ENCODE results near the gene KLF7.
A peak's percentile ranks its signal among the peaks of the same experiment; 100 is the strongest.

Gene KLF7

GRCh38 chr2:207166349-207167098, 776 bp upstream of the KLF7 start:
- peak; percentile 53 for DNase-seq

GRCh38 chr2:207166039-207166348, 246 bp upstream of the KLF7 start:
- DNase-seq, result peak; percentile 98

GRCh38 chr2:207164006-207164831, 1.5 kb downstream of the KLF7 start:
- no peak for DNase-seq

- DNase-seq, result no peak
These were observed 2.1 kb downstream of the KLF7 start for GRCh38 chr2:207163756-207164005.

- no peak for DNase-seq
These were observed 2.5 kb downstream of the KLF7 start for GRCh38 chr2:207163053-207163755.

- DNase-seq, result no peak
These were observed 3.4 kb downstream of the KLF7 start for GRCh38 chr2:207162316-207162715.

GRCh38 chr2:207161247-207162123, 4.3 kb downstream of the KLF7 start:
- DNase-seq, result no peak

- no peak for DNase-seq
These were observed 5.6 kb downstream of the KLF7 start for GRCh38 chr2:207160115-207160514.

- no peak for DNase-seq
These were observed 6.7 kb downstream of the KLF7 start for GRCh38 chr2:207159002-207159401.

GRCh38 chr2:207157731-207158130, 8.0 kb downstream of the KLF7 start:
- DNase-seq, result no peak

GRCh38 chr2:207157162-207157481, 8.6 kb downstream of the KLF7 start:
- no peak for DNase-seq

GRCh38 chr2:207156451-207157161, 9.1 kb downstream of the KLF7 start:
- no peak for DNase-seq

- DNase-seq, result no peak
These were observed 10.0 kb downstream of the KLF7 start for GRCh38 chr2:207155516-207156444.

- DNase-seq, result peak; percentile 19
These were observed 10.9 kb downstream of the KLF7 start for GRCh38 chr2:207154556-207155510.

- no peak for DNase-seq
These were observed 12.3 kb downstream of the KLF7 start for GRCh38 chr2:207153266-207153975.

- DNase-seq, result no peak
These were observed 14.7 kb downstream of the KLF7 start for GRCh38 chr2:207151048-207151447.

GRCh38 chr2:207150284-207150683, 15.5 kb downstream of the KLF7 start:
- peak; percentile 70 for DNase-seq

- DNase-seq, result peak; percentile 49
These were observed 16.2 kb downstream of the KLF7 start for GRCh38 chr2:207149249-207150213.
